ENCODE results near the gene MPLKIP.
"Not testable (repeated sequence)": the region's sequence is repeated elsewhere in the genome, so short reads cannot be mapped to it uniquely, and the experiment has no call there.

The MPLKIP gene

DNA sequence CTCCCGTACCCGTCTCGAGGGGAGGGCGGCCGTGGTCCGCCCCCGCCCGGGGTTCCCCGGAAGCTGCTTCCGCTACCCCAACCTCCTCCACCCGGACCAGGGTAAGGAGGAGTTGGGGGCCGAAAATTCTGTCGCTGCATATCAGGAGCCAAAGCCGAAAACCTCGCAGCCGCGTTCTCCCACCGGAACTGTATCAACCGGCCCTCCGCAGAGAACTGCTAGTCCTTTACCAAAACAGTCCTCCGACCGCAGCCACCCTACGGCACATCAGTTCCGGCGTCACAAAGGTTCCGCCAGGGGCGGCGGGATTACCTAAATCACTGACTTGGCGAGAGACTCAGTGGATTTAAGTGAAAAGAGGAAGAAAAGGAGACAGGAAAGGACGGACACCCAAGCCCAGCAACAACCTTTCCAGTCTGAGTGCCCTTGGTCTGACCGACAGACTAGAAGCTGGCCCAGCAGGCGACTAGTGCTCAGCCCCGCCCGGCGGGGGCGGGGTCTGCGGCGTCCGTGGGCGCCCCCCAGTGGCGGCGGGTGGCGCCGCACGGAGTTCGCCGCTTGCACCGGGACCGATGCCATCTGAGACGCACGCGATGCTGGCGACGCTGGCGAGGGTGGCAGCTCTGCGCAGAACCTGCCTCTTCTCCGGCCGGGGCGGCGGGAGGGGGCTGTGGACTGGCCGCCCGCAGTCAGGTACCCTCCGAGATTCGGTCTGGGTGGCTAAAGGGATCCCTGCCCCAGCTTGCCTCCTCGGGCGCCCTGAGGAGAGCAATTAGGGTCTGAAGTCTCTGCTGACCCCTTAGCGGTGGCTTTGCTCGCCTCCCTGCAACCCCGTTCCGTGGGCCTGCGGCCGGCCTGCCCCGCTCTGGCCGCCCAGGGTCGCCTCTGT is at the start of gene MPLKIP, which contains the start of gene SUGCT:
Gene MPLKIP, minus strand, starts transcription at position 195 of the 889 bp plus-strand sequence. Its CDS starts 55 bp downstream, at position 140.
Gene SUGCT, plus strand, starts transcription at position 578 of the 889 bp plus-strand sequence.
- DNase-seq (ENCODE audit: low read depth), result peak; percentile 72

DNA sequence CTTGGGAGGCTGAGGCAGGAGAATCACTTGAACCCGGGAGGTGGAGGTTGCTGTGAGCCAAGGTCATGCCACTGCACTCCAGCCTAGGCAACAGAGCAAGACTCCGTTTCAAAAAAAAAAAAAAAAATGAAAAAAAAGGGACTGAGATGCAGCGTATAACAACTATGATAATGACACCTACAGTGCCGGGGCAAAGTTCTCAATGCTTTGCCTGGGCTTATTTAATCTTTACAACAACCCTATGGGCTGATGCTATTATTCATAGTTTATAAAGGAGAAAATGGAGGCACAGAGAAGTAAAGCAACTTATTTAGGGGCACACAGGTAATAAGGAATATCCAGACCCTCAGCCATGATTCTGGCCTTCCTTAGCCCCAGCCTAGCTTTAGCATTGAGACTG is 48.0 kb upstream of the MPLKIP start:
- DNase-seq (ENCODE audit: low read depth), result no peak

DNA sequence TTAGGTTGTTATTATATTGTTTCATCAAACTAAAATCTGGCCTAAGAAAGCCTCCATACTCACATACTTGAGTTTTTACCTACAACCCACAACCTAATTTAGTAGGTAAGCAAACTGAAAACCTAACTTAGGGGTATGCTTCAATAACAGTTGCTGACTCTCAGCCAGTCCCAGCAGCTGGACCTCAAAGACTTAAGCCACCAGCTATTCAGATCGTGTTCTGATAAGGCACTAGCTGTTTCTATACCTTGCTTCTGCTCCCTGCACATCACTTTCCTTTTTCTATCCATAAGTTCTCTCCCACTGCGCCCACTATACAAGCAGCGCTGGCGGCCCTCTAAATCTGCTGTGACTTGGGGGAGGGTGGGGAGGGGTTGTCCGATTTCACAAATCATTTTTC is 42.6 kb upstream of the MPLKIP start:
- DNase-seq (ENCODE audit: low read depth), result no peak

DNA sequence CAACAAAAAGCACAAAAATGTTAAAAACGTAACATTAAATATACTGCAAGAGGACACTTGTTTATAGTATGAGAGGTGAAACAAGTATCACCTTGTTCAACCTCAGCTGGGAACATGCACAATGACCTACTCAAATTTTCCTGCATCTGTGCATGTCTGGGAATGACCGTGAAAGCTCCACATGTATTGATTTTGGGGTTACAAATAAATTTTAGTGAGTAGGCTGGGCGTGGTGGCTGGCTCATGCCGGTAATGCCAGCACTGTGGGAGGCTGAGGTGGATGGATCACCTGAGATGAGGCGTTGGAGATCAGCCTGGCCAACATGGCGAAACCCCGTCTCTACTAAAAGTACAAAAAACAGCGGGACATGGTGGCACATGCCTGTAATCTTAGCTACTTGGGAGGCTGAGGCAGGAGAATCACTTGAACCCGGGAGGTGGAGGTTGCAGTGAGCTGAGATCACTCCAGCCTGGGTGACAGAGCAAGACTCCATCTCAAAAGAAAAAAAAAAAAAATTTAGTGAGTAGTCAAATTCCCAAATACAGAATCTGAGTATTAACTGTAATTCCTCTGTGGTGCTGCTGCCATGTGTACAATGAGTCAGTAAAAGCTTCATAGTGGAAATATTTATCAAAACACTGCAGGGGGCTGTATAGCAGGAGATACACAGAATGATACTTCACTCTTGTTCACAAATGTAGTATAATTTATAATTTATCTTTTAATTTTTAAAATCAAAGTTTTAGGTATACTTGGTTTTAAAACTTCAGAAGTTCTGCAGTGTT is 41.5 kb upstream of the MPLKIP start:
- DNase-seq (ENCODE audit: low read depth), result no peak

DNA sequence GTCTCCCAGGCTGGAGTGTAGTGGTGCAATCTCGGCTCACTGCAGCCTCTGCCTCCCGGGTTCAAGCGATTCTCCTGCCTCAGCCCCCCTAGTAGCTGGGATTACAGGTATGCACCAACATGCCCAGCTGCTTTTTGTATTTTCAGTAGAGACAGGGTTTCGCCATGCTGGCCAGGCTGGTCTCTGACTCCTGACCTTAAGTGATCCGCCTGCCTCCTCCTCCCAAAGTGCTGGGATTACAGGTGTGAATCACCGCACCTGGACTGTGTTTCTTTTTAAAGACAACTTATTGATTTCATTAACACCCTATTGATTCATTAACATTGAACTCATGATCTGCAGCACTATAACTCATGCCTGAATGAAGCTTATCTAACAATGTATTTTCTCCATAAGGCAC is 40.8 kb upstream of the MPLKIP start:
- DNase-seq (ENCODE audit: low read depth), result not testable (repeated sequence)

DNA sequence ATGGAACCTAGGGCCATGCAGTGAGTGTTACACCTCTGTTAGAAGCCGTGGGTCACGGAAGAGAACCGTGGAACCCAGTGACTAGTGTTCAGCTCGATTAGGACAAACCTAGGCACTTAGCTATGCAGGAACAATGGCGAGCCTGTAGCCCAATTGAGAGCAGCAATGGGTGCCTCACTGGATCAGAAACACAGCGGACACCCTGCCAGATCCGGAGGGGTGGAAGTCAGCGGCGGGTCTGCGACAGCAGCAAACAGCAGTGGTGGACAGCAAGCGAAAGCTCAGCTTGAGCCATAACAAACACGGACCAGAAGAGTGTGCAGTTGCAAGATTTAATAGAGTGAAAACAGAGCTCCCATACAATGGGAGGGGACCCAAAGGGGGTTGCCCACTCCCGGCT is 38.7 kb upstream of the MPLKIP start:
- not testable (repeated sequence) for DNase-seq (ENCODE audit: low read depth)

DNA sequence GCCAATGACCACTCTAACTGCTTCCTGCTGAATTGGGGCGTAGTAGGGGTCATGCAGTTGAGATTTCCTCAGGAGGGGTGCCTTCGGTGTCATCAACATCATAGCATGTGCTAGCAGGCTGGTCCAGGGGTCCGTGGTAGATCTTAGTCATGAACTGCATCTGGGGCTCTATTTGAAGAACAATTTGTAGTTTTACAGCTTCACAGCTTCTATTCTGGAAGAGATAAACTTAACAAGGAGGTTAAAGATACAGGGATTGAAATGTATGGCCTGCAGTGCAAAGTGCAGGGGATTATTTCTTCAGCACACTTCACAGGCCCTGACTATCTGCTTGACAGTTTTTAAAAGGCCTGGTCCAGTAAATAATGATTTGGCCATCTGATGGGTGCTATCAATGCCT is 33.8 kb upstream of the MPLKIP start:
- DNase-seq (ENCODE audit: low read depth), result not testable (repeated sequence)

DNA sequence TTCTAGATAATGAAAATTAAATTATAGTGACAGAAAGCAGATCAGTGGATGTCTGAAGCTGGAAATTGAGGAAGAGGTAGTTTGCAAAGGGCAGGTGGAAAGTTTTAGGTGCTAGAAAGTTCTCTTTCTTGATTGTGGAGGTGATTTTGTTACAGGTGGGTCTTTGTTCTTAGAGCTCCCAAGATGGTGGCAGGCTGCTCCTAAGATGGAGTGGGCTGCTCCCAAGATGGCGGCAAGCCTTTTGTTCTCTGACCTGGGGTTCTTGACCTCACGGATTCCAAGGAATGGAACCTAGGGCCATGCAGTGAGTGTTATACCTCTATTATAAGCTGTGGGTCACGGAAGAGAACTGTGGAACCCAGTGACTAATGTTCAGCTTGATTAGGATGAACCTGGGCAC is 32.9 kb upstream of the MPLKIP start:
- no peak for DNase-seq (ENCODE audit: low read depth)

DNA sequence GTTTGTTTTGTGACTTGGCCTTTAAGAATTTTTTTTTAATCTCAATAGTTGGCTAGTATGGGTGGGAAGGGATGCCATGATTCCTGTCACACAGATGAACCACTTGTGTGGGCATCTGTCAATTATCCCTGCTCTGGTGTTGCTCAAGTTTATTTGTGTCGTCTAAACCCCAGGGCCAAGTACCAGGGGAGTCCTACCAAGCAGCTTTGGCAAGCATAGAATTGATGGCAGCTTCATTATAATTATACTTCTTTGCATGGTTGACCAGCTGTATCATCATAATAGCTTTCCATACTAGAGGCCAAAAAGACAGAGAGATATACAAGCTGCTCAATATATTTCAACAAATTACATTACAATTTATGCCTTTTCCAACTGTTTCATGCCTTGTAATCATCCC is 30.8 kb upstream of the MPLKIP start:
- DNase-seq (ENCODE audit: low read depth), result no peak

DNA sequence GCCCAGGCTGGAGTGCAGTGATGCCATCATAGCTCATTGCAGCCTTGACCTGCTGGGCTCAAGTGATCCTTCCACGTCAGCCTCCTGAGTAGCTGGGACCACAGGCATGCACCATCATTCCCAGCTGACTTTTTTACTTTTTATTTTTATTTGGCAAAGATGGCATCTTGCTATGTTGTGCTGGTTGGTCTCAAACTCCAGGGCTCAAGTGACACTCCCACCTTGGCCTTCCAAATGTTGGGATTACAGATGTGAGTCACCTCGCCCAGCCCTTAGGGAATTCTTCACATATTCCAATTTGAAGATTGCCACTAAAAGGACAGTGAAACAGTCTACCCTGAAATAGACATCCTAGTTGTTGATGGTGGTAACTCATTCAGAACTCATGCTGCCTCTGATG is 28.1 kb upstream of the MPLKIP start:
- no peak for DNase-seq (ENCODE audit: low read depth)

DNA sequence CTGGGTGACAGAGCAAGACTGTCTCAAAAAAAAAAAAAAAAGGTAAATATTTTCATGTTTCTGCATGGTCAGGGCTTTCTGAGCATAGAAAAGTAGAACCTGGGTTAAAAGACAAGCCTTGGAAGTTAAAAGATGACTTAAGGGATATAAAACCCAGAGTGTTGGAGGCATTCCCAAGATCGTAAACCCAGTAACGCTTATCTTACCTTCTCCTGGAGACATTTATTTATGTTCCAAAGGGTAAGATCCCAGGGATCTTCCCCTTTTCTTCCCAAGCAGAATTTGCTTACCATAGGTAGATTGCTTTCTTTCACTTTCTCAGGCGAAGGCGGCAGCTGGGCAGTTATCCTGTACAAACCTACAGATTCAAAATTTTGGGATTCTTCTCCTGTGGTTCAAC is 22.6 kb upstream of the MPLKIP start:
- DNase-seq (ENCODE audit: low read depth), result no peak

DNA sequence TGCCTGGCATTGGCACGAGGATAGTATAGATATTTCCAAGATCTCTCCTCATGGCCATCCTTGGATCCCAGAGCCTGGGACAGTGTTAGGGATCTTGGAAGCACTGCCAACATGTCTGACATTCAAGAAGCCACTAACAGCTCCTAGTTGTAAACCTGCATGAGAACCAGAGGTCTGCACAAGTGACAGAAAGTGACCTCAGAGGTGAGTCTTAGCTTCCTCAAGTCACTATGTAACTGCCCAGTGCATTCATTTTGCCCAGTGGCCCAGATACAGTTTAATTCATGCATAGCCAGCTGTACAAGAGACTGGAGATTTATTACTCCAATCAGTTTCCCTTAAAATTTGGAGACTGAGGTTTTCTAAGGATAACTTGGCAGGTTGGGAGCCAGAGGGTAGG is 17.1 kb upstream of the MPLKIP start:
- no peak for DNase-seq (ENCODE audit: low read depth)

DNA sequence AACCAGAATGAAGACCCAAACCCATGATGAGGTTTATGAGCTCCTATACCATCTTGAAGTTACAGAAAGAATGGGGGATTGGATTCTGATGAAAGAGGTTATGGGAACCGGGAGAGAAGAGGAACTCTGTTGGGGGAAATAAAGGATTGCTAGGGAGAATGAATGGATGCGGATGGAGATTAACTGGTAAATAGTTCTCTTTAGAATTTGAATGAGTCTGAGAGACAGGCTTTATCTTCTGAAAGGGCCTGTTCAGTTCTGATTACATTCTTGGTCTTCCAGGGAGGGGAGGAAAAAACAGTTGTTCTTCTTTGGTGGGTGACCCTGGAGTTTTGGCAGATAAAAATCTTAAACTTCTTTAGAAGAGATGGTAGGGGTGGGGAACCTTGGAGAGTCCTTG is 14.2 kb upstream of the MPLKIP start:
- DNase-seq (ENCODE audit: low read depth), result no peak

DNA sequence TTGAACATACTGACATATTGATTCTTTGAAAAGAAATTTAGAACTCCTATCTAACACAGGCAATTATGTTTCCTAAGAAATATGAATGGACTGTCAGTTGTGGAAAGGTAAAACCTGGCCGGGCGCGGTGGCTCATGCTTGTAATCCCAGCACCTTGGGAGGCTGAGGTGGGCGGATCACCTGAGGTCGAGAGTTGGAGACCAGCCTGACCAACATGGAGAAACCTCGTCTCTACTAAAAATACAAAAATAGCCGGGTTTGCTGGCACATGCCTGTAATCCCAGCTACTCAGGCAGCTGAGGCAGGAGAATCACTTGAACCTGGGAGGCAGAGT is 13.8 kb upstream of the MPLKIP start:
- DNase-seq (ENCODE audit: low read depth), result not testable (repeated sequence)

DNA sequence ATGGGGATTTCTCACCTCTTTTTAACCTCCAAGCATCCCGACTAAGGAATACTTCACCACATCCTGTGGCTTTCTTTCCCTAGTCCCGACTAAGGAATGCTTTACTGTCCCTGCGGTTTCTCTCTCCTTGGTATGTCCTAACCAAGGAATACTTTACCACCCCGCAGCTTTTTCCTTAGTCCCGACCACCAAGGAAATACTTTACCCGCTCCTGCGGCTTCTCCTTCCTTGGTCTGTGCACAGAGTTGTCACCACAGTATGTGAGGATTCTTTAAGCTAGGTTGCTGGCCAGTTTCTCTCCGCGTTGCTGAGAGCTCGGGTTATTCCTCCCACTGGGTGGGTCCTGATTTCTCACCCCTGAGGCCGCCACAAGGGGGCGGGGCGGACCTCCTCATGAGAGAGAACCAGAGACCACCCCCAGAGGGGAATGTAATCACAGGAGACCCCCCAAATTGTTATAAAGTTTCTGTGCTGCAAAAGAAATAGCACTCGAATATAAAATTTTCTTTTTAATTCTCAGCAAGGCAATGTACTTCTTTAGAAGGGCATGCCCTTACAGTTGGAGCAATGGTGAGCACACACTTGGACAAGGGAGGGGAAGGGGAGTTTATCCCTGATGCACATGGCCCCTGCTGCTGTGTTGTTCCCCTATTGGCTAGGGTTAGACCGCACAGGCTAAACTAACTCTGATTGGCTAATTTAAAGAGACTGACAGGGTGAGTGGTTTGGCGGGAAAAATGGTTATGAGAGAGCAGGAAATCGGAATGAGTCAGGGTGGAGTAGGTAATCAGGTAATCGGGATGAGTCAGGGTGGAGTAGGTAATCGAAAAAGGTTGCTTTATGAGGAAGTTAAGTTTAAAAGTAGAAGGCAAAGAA is 13.2 kb upstream of the MPLKIP start:
- no peak for DNase-seq (ENCODE audit: low read depth)

DNA sequence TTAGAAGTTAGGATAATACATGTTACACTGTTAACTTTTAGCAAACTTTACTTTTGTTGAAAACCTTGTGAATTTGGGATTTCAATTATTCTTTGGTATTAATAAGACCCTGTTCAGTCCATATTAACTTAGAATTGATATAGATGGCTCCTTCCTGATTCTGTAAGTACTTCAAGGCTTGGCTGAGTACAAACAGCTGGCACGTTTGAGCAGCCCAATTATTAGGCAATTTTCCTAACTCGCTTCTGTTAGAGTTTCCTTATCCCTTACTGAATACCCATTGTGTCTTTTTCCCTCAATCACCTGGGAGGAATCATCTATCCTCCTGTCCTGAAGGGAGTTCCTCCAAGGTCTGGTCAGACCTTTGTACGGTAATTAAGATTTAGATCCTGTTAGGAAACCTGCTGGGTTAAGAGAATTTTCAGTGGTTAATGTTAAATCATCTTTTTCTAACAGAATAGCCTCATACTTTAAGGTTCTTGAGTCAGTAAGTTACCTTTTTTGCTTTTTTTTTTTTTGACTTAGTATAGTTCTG is 11.2 kb upstream of the MPLKIP start:
- DNase-seq (ENCODE audit: low read depth), result not testable (repeated sequence)

DNA sequence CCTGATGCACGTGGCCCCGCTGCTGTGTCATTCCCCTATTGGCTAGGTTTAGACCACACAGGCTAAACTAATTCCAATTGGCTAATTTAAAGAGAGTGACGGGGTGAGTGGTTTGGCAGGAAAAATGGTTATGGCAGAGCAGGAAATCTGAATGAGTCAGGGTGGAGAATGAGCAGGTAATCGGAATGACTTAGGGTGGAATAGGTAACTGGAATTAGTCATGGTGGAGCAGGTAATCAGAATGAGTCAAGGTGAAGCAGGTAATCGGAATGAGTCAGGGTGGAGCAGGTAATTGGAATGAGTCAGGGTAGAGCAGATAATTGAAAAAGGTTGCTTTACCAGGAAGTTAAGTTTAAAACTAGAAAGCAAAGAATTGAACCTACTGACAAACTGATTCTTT is 7.5 kb upstream of the MPLKIP start:
- DNase-seq (ENCODE audit: low read depth), result not testable (repeated sequence)

DNA sequence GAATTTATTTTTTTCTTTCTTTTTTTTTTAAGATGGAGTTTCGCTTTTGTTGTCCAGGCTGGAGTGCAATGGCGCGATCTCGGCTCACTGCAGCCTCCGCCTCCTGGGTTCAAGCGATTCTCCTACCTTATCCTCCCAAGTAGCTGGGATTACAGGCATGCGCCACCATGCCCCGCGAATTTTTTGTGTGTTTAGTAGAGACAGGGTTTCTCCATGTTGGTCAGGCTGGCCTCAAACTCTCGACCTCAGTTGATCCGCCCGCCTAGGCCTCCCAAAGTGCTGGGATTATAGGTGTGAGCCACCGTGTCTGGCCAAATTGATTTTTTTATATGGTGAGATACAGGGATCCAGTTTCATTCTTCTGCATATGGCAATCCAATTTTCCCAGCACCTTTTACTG is 5.5 kb upstream of the MPLKIP start:
- DNase-seq (ENCODE audit: low read depth), result not testable (repeated sequence)

DNA sequence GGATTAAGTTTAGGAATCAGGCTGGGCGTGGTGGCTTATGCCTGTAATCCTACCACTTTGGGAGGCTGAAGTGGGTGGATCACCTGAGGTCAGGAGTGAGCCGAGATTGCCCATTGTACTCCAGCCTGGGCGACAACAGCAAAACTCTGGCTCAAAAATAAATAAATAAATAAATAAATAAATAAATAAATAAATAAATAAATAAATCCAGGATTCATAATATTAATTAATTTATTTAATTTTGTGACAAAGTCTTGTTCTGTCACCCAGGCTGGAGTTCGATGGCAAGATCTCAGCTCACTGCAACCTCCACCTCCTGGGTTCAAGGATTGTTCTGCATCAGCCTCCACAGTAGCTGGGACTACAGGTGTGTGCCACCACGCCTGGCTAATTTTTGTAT is 4.6 kb upstream of the MPLKIP start:
- no peak for DNase-seq (ENCODE audit: low read depth)

DNA sequence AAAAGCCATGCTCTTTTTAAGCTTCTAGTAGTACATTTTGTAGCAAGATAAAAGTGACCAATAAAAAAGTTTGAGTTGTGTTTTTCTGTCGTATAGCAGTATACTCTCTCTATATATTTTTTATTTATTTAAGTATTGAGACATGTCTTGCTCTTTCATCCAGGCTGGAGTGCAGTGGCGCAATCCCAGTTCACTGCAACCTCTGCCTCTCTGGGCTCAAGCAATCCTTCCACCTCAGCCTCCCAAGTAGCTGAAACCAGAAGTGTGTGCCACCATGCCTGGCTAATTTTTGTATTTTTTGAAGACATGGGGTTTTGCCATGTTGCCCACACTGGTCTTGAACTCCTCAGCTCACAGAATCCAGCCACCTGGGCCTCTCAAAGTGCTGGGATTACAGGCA is 3.1 kb upstream of the MPLKIP start:
- DNase-seq (ENCODE audit: low read depth), result no peak

DNA sequence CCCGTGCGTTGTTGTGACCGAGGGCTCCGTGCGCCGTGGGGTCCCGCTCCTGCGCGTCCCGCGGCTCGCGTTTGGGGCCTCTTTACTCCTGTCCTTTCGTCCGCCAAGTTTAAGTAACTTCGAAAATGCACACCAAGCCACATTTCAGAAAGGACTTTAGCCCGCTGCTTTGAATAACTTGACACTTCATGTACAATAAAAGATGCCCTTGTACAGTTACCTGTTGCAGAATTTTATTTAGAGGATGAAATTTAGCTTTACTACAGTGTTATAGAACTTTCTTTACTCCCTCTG is 842 bp upstream of the MPLKIP start:
- DNase-seq (ENCODE audit: low read depth), result no peak

Measured in T-helper 22 cell (primary cell).